ENCODE results near the gene BLOC1S6. TPM values are rescaled to one million over a fixed set of nuclear protein-coding genes. Genes with fewer than 3 reads are reported as not detected.
A peak's percentile ranks its signal among the peaks of the same experiment; 100 is the strongest.

Gene BLOC1S6
- total and polyA plus RNA-seq, 4 experiments from 2014 or later = 38.8 to 43.9 (median 41.8) TPM

- peaks cover 26 to 33% of the 10 kb centered on the region in 2 donors for H3K36me3 Mint-ChIP-seq
- H3K4me1 Mint-ChIP-seq = peaks cover 50 to 97% (median 86%) of the 10 kb centered on the region in 4 donors
- no peaks in the 10 kb centered on the region for H3K27me3 Mint-ChIP-seq
- Histone ChIP-seq H3K4me1 (ENCODE audit: insufficient read depth, low read length) (peaks cover 87% of the 10 kb centered on the region), H3K9me3 (ENCODE audit: control insufficient read depth in 1 of 2, low read length in 2 of 2) (no peaks in the 10 kb centered on the region), H3K27me3 (ENCODE audit: insufficient read depth, low read length) (no peaks in the 10 kb centered on the region), H3K4me3 (ENCODE audit: low read length in 2 of 2) (no peak overlapping the region), H3K27ac (ENCODE audit: low read depth, low read length) (no peak overlapping the region), H3K36me3 (ENCODE audit: insufficient read depth, low read length) (no peaks in the 10 kb centered on the region)
- ChIA-PET POLR2A (ENCODE audit: partially characterized antibody) (interaction anchor here (0.6 kb wide), 1 partner anchor 53 kb away, joined by 3 read pairs; no protein-coding TSS in a partner anchor), CTCF (ENCODE audit: partially characterized antibody) (interaction anchor here (7.3 kb wide), 1 partner anchor 65 kb away, joined by 31 read pairs; no protein-coding TSS in a partner anchor)
- DNase-seq = no peak
- H3K27ac Mint-ChIP-seq = no peak overlapping the region
- intact Hi-C loops (cut with micrococcal nuclease) = no loop called here
- peaks cover 0 to 2% (median 0%) of the 10 kb centered on the region in 8 donors for H3K9me3 Mint-ChIP-seq
- H3K4me3 Mint-ChIP-seq = no peak overlapping the region
Measured at GRCh38 chr15:45640616-45641015, 53.4 kb downstream of the BLOC1S6 start.

- H3K4me3 Mint-ChIP-seq = peak overlapping the region in 1 of 8 donors; percentile 17
- peaks cover 88% of the 10 kb centered on the region for H3K4me1 ChIP-seq (ENCODE audit: insufficient read depth, low read length)
Measured at GRCh38 chr15:45641374-45641781, 54.2 kb downstream of the BLOC1S6 start.

GRCh38 chr15:45641999-45642932, 55.1 kb downstream of the BLOC1S6 start:
- no peaks in the 10 kb centered on the region for H3K36me3 ChIP-seq (ENCODE audit: insufficient read depth, low read length)
- H3K4me1 ChIP-seq (ENCODE audit: insufficient read depth, low read length) = peaks cover 88% of the 10 kb centered on the region
- POLR2A ChIA-PET (ENCODE audit: partially characterized antibody) = interaction anchor here (0.8 to 1.8 kb wide), 2 partner anchors 18 to 56 kb away, joined by 3 to 5 read pairs; no protein-coding TSS in a partner anchor
- CTCF ChIA-PET (ENCODE audit: partially characterized antibody) = interaction anchor here (1.0 to 7.3 kb wide), 4 partner anchors 31 to 63 kb away, joined by 3 to 31 read pairs (median 4); no protein-coding TSS in a partner anchor
- H3K27ac ChIP-seq (ENCODE audit: low read depth, low read length) = no peak overlapping the region
- H3K4me3 Mint-ChIP-seq = peak overlapping the region in 5 of 8 donors; percentile 3 to 53 (median 17)
- H3K4me1 Mint-ChIP-seq = peaks cover 52 to 96% (median 84%) of the 10 kb centered on the region in 4 donors
- intact Hi-C loops (cut with micrococcal nuclease) = no loop called here
- H3K9me3 Mint-ChIP-seq = peaks cover 0 to 2% (median 0%) of the 10 kb centered on the region in 8 donors
- no peak overlapping the region for H3K4me3 ChIP-seq (ENCODE audit: low read length in 2 of 2)
- H3K27ac Mint-ChIP-seq = peak overlapping the region in 1 of 7 donors; percentile 79
- no peaks in the 10 kb centered on the region for H3K9me3 ChIP-seq (ENCODE audit: control insufficient read depth in 1 of 2, low read length in 2 of 2)
- H3K27me3 ChIP-seq (ENCODE audit: insufficient read depth, low read length) = no peaks in the 10 kb centered on the region
- no peaks in the 10 kb centered on the region for H3K27me3 Mint-ChIP-seq
- no peak for DNase-seq
- H3K36me3 Mint-ChIP-seq = peaks cover 26 to 33% of the 10 kb centered on the region in 2 donors

More at GRCh38 chr15:45641374-45641781, 54.2 kb downstream of the BLOC1S6 start:
- intact Hi-C loops (cut with micrococcal nuclease) = no loop called here
- Mint-ChIP-seq H3K36me3 (peaks cover 26 to 33% of the 10 kb centered on the region in 2 donors), H3K4me1 (peaks cover 53 to 100% (median 87%) of the 10 kb centered on the region in 4 donors), H3K27ac (no peak overlapping the region), H3K9me3 (peaks cover 0 to 2% (median 0%) of the 10 kb centered on the region in 8 donors), H3K27me3 (no peaks in the 10 kb centered on the region)
- H3K9me3 ChIP-seq (ENCODE audit: control insufficient read depth in 1 of 2, low read length in 2 of 2) = no peaks in the 10 kb centered on the region
- DNase-seq = no peak
- H3K4me3 ChIP-seq (ENCODE audit: low read length in 2 of 2) = no peak overlapping the region
- H3K36me3 ChIP-seq (ENCODE audit: insufficient read depth, low read length) = no peaks in the 10 kb centered on the region
- CTCF ChIA-PET (ENCODE audit: partially characterized antibody) = interaction anchor here (1.0 to 7.3 kb wide), 2 partner anchors 32 to 64 kb away, joined by 4 to 31 read pairs; no protein-coding TSS in a partner anchor
- POLR2A ChIA-PET (ENCODE audit: partially characterized antibody) = interaction anchor here (0.6 to 1.8 kb wide), 2 partner anchors 19 to 54 kb away, joined by 3 to 5 read pairs; no protein-coding TSS in a partner anchor
- H3K27me3 ChIP-seq (ENCODE audit: insufficient read depth, low read length) = no peaks in the 10 kb centered on the region
- H3K27ac ChIP-seq (ENCODE audit: low read depth, low read length) = no peak overlapping the region

GRCh38 chr15:45644437-45644836, 57.3 kb downstream of the BLOC1S6 start:
- Histone ChIP-seq H3K9me3 (ENCODE audit: control insufficient read depth in 1 of 2, low read length in 2 of 2) (no peaks in the 10 kb centered on the region), H3K27ac (ENCODE audit: low read depth, low read length) (no peak overlapping the region), H3K36me3 (ENCODE audit: insufficient read depth, low read length) (no peaks in the 10 kb centered on the region), H3K27me3 (ENCODE audit: insufficient read depth, low read length) (no peaks in the 10 kb centered on the region), H3K4me1 (ENCODE audit: insufficient read depth, low read length) (peaks cover 85% of the 10 kb centered on the region), H3K4me3 (ENCODE audit: low read length in 2 of 2) (no peak overlapping the region)
- Mint-ChIP-seq H3K36me3 (peaks cover 25 to 28% of the 10 kb centered on the region in 2 donors), H3K27ac (peak overlapping the region in 2 of 7 donors; percentile 25 to 36), H3K27me3 (no peaks in the 10 kb centered on the region), H3K4me1 (peaks cover 48 to 86% (median 75%) of the 10 kb centered on the region in 4 donors), H3K9me3 (peaks cover 0 to 2% (median 0%) of the 10 kb centered on the region in 8 donors), H3K4me3 (peak overlapping the region in 4 of 8 donors; percentile 18 to 48 (median 43))
- CTCF ChIA-PET (ENCODE audit: partially characterized antibody) = interaction anchor here (0.9 to 7.3 kb wide), 3 partner anchors 9 to 61 kb away, joined by 3 to 31 read pairs (median 5); partner anchors contain the start of gene SQOR
- POLR2A ChIA-PET (ENCODE audit: partially characterized antibody) = interaction anchor here (2.4 kb wide), 1 partner anchor 9 kb away, joined by 9 read pairs; the partner anchor contains the start of gene SQOR
- DNase-seq = no peak
- intact Hi-C loops (cut with micrococcal nuclease) = no loop called here

GRCh38 chr15:45645026-45645980, 58.1 kb downstream of the BLOC1S6 start:
- Mint-ChIP-seq H3K36me3 (peaks cover 20 to 24% of the 10 kb centered on the region in 2 donors), H3K27me3 (no peaks in the 10 kb centered on the region), H3K27ac (peak overlapping the region in 5 of 7 donors; percentile 17 to 64 (median 47)), H3K4me3 (peak overlapping the region in 6 of 8 donors; percentile 18 to 68 (median 46)), H3K9me3 (peaks cover 0 to 2% (median 0%) of the 10 kb centered on the region in 8 donors), H3K4me1 (peaks cover 52 to 86% (median 74%) of the 10 kb centered on the region in 4 donors)
- intact Hi-C loops (cut with micrococcal nuclease) = no loop called here
- Histone ChIP-seq H3K36me3 (ENCODE audit: insufficient read depth, low read length) (no peaks in the 10 kb centered on the region), H3K27me3 (ENCODE audit: insufficient read depth, low read length) (no peaks in the 10 kb centered on the region), H3K4me3 (ENCODE audit: low read length in 2 of 2) (no peak overlapping the region), H3K9me3 (ENCODE audit: control insufficient read depth in 1 of 2, low read length in 2 of 2) (no peaks in the 10 kb centered on the region), H3K27ac (ENCODE audit: low read depth, low read length) (no peak overlapping the region), H3K4me1 (ENCODE audit: insufficient read depth, low read length) (peaks cover 85% of the 10 kb centered on the region)
- POLR2A ChIA-PET (ENCODE audit: partially characterized antibody) = interaction anchor here (2.4 kb wide), 1 partner anchor 10 kb away, joined by 9 read pairs; the partner anchor contains the start of gene SQOR
- no peak for DNase-seq
- CTCF ChIA-PET (ENCODE audit: partially characterized antibody) = interaction anchor here (7.3 kb wide), 1 partner anchor 60 kb away, joined by 31 read pairs; no protein-coding TSS in a partner anchor

GRCh38 chr15:45646220-45646619, 59.0 kb downstream of the BLOC1S6 start:
- CTCF ChIA-PET (ENCODE audit: partially characterized antibody) = interaction anchor here (7.3 kb wide), 1 partner anchor 59 kb away, joined by 31 read pairs; no protein-coding TSS in a partner anchor
- Histone ChIP-seq H3K27ac (ENCODE audit: low read depth, low read length) (no peak overlapping the region), H3K36me3 (ENCODE audit: insufficient read depth, low read length) (no peaks in the 10 kb centered on the region), H3K4me1 (ENCODE audit: insufficient read depth, low read length) (peaks cover 77% of the 10 kb centered on the region), H3K27me3 (ENCODE audit: insufficient read depth, low read length) (no peaks in the 10 kb centered on the region), H3K4me3 (ENCODE audit: low read length in 2 of 2) (no peak overlapping the region), H3K9me3 (ENCODE audit: control insufficient read depth in 1 of 2, low read length in 2 of 2) (no peaks in the 10 kb centered on the region)
- DNase-seq = no peak
- Mint-ChIP-seq H3K4me3 (peak overlapping the region in 4 of 8 donors; percentile 22 to 69 (median 40)), H3K9me3 (peaks cover 0 to 2% (median 0%) of the 10 kb centered on the region in 8 donors), H3K27me3 (no peaks in the 10 kb centered on the region), H3K4me1 (peaks cover 54 to 81% (median 70%) of the 10 kb centered on the region in 4 donors), H3K36me3 (peaks cover 23 to 24% of the 10 kb centered on the region in 2 donors), H3K27ac (no peak overlapping the region)
- intact Hi-C loops (cut with micrococcal nuclease) = no loop called here
- POLR2A ChIA-PET (ENCODE audit: partially characterized antibody) = interaction anchor here (2.4 kb wide), 1 partner anchor 11 kb away, joined by 9 read pairs; the partner anchor contains the start of gene SQOR

All from CD4-positive, alpha-beta memory T cell (primary cell).